GOT3 (cell line): ENCODE results near the gene ARPC1A.
"Not testable (repeated sequence)": the region's sequence is repeated elsewhere in the genome, so short reads cannot be mapped to it uniquely, and the experiment has no call there.

Experiments used
- DNase-seq: peaks from one replicate; lab custom pipeline; 2025; ENCODE audit warnings: mixed read lengths; lab: John Stamatoyannopoulos, UW

Gene ARPC1A

GRCh38 chr7:99325592-99326407, at the start of gene ARPC1A:
Gene ARPC1A, plus strand, starts transcription at chr7:99325898. Its CDS starts 7,456 bp downstream, at chr7:99333354.
- DNase-seq, result peak; percentile 71

GRCh38 chr7:99278180-99278579, 47.5 kb upstream of the ARPC1A start:
- no peak for DNase-seq

GRCh38 chr7:99284165-99284564, 41.5 kb upstream of the ARPC1A start:
- not testable (repeated sequence) for DNase-seq

GRCh38 chr7:99287779-99288534, 37.7 kb upstream of the ARPC1A start:
- DNase-seq, result no peak

GRCh38 chr7:99289185-99289584, 36.5 kb upstream of the ARPC1A start:
- DNase-seq, result no peak

- not testable (repeated sequence) for DNase-seq
Measured at GRCh38 chr7:99290148-99290547, 35.5 kb upstream of the ARPC1A start.

GRCh38 chr7:99290980-99291607, 34.6 kb upstream of the ARPC1A start:
- DNase-seq, result no peak

- DNase-seq, result no peak
Measured at GRCh38 chr7:99292127-99292526, 33.6 kb upstream of the ARPC1A start.

- DNase-seq, result no peak
Measured at GRCh38 chr7:99293167-99293566, 32.5 kb upstream of the ARPC1A start.

GRCh38 chr7:99293650-99294049, 32.0 kb upstream of the ARPC1A start:
- DNase-seq, result no peak

- no peak for DNase-seq
Measured at GRCh38 chr7:99296471-99296870, 29.2 kb upstream of the ARPC1A start.

GRCh38 chr7:99301496-99301895, 24.2 kb upstream of the ARPC1A start:
- no peak for DNase-seq

GRCh38 chr7:99305473-99306260, 20.0 kb upstream of the ARPC1A start:
- DNase-seq, result no peak

- DNase-seq, result no peak
Measured at GRCh38 chr7:99308461-99309074, 17.1 kb upstream of the ARPC1A start.

- DNase-seq, result no peak
Measured at GRCh38 chr7:99309111-99309510, 16.6 kb upstream of the ARPC1A start.

- DNase-seq, result no peak
Measured at GRCh38 chr7:99310004-99310403, 15.7 kb upstream of the ARPC1A start.

- DNase-seq, result no peak
Measured at GRCh38 chr7:99311702-99312101, 14.0 kb upstream of the ARPC1A start.

GRCh38 chr7:99312316-99313203, 13.1 kb upstream of the ARPC1A start:
- DNase-seq, result no peak

- DNase-seq, result no peak
Measured at GRCh38 chr7:99313204-99313573, 12.5 kb upstream of the ARPC1A start.

- DNase-seq, result no peak
Measured at GRCh38 chr7:99314504-99314903, 11.2 kb upstream of the ARPC1A start.

GRCh38 chr7:99320371-99320770, 5.3 kb upstream of the ARPC1A start:
- DNase-seq, result no peak
